ENCODE results near the gene TRIO. TPM values are rescaled to one million over a fixed set of nuclear protein-coding genes. Genes with fewer than 3 reads are reported as not detected.

The TRIO gene
- total and polyA plus RNA-seq, 11 donors, result 35.2 to 99.1 (median 58.4) TPM

GRCh38 chr5:14283139-14283538 is 140.0 kb downstream of the TRIO start:
- Histone ChIP-seq H3K9me3 (no peaks in the 10 kb centered on the region), H3K27ac (no peak overlapping the region), H3K27me3 (no peaks in the 10 kb centered on the region), H3K4me1 (peaks cover 0 to 86% (median 35%) of the 10 kb centered on the region in 12 donors), H3K36me3 (peaks cover 0 to 37% (median 6%) of the 10 kb centered on the region in 9 donors), H3K4me3 (no peak overlapping the region)
- ATAC-seq, result no peak
- no peak for DNase-seq
- WGBS, 4 donors, result 58 to 78% (median 71%) methylated on average over 4 of the region's 4 CpGs
- intact Hi-C loops (cut with DNase I), result no loop called here
- TF ChIP-seq POLR2A (IDR thresholded peaks at IDR 0.05), result no peak
- no peak for TF ChIP-seq CTCF (IDR thresholded peaks at IDR 0.05)

DNA sequence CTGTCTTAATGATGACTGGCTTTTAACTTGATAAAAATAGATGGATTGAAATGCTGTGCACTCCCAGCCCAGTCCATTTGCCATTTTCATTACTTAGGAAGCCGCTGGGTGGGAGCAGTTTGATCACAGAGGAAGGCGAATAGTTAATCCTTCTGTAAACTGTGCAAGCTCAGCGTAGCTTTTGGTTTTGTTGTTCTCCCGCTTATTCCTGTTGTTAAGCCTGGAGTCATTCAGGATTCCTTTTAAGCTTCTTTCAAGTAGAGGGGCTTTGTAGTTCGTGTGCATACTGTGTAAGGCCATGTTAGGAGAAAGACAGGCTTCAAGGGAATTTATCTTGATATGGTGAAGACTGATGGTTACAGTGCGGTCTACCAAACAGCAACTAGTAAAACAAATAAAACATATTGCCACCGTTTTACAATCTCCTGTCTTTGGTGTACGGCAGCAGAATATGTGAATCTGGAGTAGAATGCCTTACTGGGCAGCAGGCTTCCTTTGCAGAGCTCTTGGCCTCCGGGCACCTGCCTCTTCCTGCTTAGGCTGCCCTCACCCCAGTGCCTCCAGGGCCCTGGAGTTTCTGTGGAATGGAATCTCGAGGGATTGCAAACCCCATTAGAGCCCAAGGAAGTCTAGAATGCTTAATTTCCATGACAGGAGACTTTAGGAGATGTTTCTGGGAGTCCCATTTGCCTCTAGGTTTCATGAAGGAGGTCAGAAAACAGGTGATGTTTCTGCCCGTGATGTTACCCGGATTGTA is 141.4 kb downstream of the TRIO start:
- 84 to 90% (median 87%) methylated on average over 12 of the region's 12 CpGs for WGBS, 4 donors
- Histone ChIP-seq H3K4me1 (peaks cover 0 to 81% (median 32%) of the 10 kb centered on the region in 12 donors), H3K4me3 (no peak overlapping the region), H3K27ac (no peak overlapping the region), H3K9me3 (no peaks in the 10 kb centered on the region), H3K36me3 (peaks cover 0 to 44% (median 10%) of the 10 kb centered on the region in 9 donors), H3K27me3 (no peaks in the 10 kb centered on the region)
- TF ChIP-seq CTCF (IDR thresholded peaks at IDR 0.05) (no peak), POLR2A (IDR thresholded peaks at IDR 0.05) (no peak)
- ATAC-seq (no peak), DNase-seq (no peak)
- intact Hi-C loops (cut with DNase I), result no loop called here

- peak overlapping the region in 2 of 12 donors; percentile 4 to 31 for H3K27ac ChIP-seq
- 40 to 61% (median 52%) methylated on average over 3 of the region's 3 CpGs for WGBS, 4 donors
- ATAC-seq, result peak; percentile 72 to 87 (median 84)
Observed at GRCh38 chr5:14286007-14286406, 142.9 kb downstream of the TRIO start.

More at GRCh38 chr5:14286007-14286406, 142.9 kb downstream of the TRIO start:
- intact Hi-C loops (cut with DNase I), result no loop called here
- Histone ChIP-seq H3K36me3 (peaks cover 0 to 44% (median 10%) of the 10 kb centered on the region in 9 donors), H3K4me3 (no peak overlapping the region), H3K9me3 (no peaks in the 10 kb centered on the region), H3K27me3 (no peaks in the 10 kb centered on the region), H3K4me1 (peaks cover 0 to 67% (median 27%) of the 10 kb centered on the region in 12 donors)
- TF ChIP-seq CTCF (IDR thresholded peaks at IDR 0.05) (no peak), POLR2A (IDR thresholded peaks at IDR 0.05) (no peak)
- DNase-seq, result peak in 2 of 5 donors; percentile 43 to 44
